HG02642 (cell line): ENCODE data around the gene VNN1.
"Not testable (repeated sequence)": the region's sequence is repeated elsewhere in the genome, so short reads cannot be mapped to it uniquely, and the experiment has no call there.

Experiments
- ATAC-seq: cut with Tn5 transposase; IDR thresholded peaks from one replicate; pipeline ENCODE4 v1.9.1; 2021; ENCODE audit warnings: mild to moderate bottlenecking; ENCODE audit not compliant: unreplicated experiment, poor library complexity

VNN1 gene

GRCh38 chr6:132675749-132676148, 38.1 kb downstream of the VNN1 start:
- no peak for ATAC-seq

- ATAC-seq = no peak
Observed at GRCh38 chr6:132675002-132675401, 38.9 kb downstream of the VNN1 start.

GRCh38 chr6:132673376-132674094, 40.3 kb downstream of the VNN1 start:
- no peak for ATAC-seq

GRCh38 chr6:132671295-132671694, 42.6 kb downstream of the VNN1 start:
- ATAC-seq = no peak

- peak; percentile 62 for ATAC-seq
Observed at GRCh38 chr6:132669690-132670291, 44.1 kb downstream of the VNN1 start.

- no peak for ATAC-seq
Observed at GRCh38 chr6:132666118-132666517, 47.7 kb downstream of the VNN1 start.

GRCh38 chr6:132664309-132665034, 49.4 kb downstream of the VNN1 start:
- ATAC-seq = no peak

GRCh38 chr6:132663661-132664060, 50.2 kb downstream of the VNN1 start:
- ATAC-seq = no peak

GRCh38 chr6:132661906-132662305, 51.9 kb downstream of the VNN1 start:
- ATAC-seq = no peak

GRCh38 chr6:132659082-132659481, 54.8 kb downstream of the VNN1 start, which contains the start of gene TAAR1:
Gene TAAR1 (minus strand): TSS chr6:132659182. CDS start chr6:132646003, 13,179 bp downstream.
- no peak for ATAC-seq

GRCh38 chr6:132651062-132651461, 62.8 kb downstream of the VNN1 start:
- no peak for ATAC-seq

GRCh38 chr6:132650429-132650828, 63.4 kb downstream of the VNN1 start:
- no peak for ATAC-seq

GRCh38 chr6:132648828-132649227, 65.0 kb downstream of the VNN1 start:
- ATAC-seq = no peak

GRCh38 chr6:132648356-132648755, 65.5 kb downstream of the VNN1 start:
- peak; percentile 67 for ATAC-seq

GRCh38 chr6:132643547-132643946, 70.3 kb downstream of the VNN1 start:
- ATAC-seq = no peak

GRCh38 chr6:132637135-132637534, 76.7 kb downstream of the VNN1 start:
- ATAC-seq = not testable (repeated sequence)

- not testable (repeated sequence) for ATAC-seq
Observed at GRCh38 chr6:132635906-132636305, 77.9 kb downstream of the VNN1 start.

GRCh38 chr6:132635288-132635687, 78.6 kb downstream of the VNN1 start:
- ATAC-seq = not testable (repeated sequence)

- no peak for ATAC-seq
Observed at GRCh38 chr6:132634796-132635195, 79.1 kb downstream of the VNN1 start.

GRCh38 chr6:132633362-132633761, 80.5 kb downstream of the VNN1 start:
- ATAC-seq = no peak
